Measurements from ENCODE around the gene LAT. TPM values are rescaled to one million over a fixed set of nuclear protein-coding genes. Genes with fewer than 3 reads are reported as not detected.

Gene LAT
- total and polyA plus RNA-seq, 2 of the 4 experiments (the other 2 are of a cell fraction): 0.18 to 7.4 TPM

DNA sequence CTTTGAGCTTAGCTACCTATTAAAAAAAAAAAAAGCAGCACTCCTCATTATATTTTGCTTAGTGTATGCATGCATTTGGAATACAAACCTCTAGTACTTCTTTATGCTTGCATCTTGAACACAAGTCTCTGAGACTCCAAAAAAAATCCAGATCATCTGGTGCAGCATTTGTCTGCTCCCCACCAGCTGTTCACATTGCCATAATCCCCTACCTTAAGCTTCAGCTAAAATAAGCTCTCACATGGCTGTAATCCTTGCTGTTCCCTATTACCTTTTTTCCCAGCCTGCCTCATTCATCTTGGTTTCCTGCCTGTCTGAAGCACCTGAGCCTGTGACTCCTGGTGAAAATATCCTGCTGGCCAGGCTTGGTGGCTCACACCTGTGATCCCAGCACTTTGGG, 41.6 kb upstream of the LAT start:
- in situ Hi-C loops (cut with MboI; ENCODE audit: low sequenced_read_pairs): loop anchor here (5.0 kb wide), 1 partner anchor 121 kb away; the partner anchor contains the start of gene ATXN2L
- BruUV-seq (replicated peaks): no TSS peak
- Histone ChIP-seq H3K4me1 (ENCODE audit: control insufficient read depth, insufficient read depth, low read length) (peaks cover 4% of the 10 kb centered on the region), H2BK20ac (ENCODE audit: low read depth, low read length) (no peak overlapping the region), H4K91ac (ENCODE audit: insufficient read depth, low read depth, low read length) (no peak overlapping the region), H2AK9ac (replicated peaks; ENCODE audit: low read depth, low read length, poor library complexity) (no peak overlapping the region), H2AK5ac (ENCODE audit: low read depth, low read length) (no peak overlapping the region), H3K4me3 (ENCODE audit: insufficient read depth, low read depth, low read length) (no peak overlapping the region), H3K4me2 (ENCODE audit: low read depth, low read length) (no peak overlapping the region), H2BK5ac (ENCODE audit: low read depth, low read length, poor library complexity, severe bottlenecking) (no peak overlapping the region), H4K8ac (ENCODE audit: low read depth in 2 of 2, low read length in 2 of 2) (no peak overlapping the region), H3K79me1 (ENCODE audit: low read depth in 1 of 2, low read length in 2 of 2) (no peaks in the 10 kb centered on the region; a peak in 1 of 4 replicates), H3K4ac (ENCODE audit: low read depth, low read length) (no peak overlapping the region), H3K9me3 (ENCODE audit: control insufficient read depth, insufficient read depth, low read length) (no peaks in the 10 kb centered on the region), H2BK15ac (ENCODE audit: low read depth, low read length) (no peak overlapping the region), H3K14ac (replicated peaks; ENCODE audit: low read depth, low read length) (no peak overlapping the region), H2BK120ac (ENCODE audit: low read depth, low read length) (no peak overlapping the region), H3K9me1 (ENCODE audit: insufficient read depth, low read length) (peaks cover 4% of the 10 kb centered on the region; the same call in 1 of the 2 replicates), H4K5ac (ENCODE audit: low read depth, low read length) (no peak overlapping the region), H4K20me1 (ENCODE audit: insufficient read depth, low read length) (no peaks in the 10 kb centered on the region), H3K23ac (ENCODE audit: low read depth, low read length) (no peak overlapping the region), H3K18ac (ENCODE audit: low read depth, low read length) (no peak overlapping the region), H3K56ac (ENCODE audit: extremely low read depth, insufficient read depth, low read length) (no peak overlapping the region), H3K9ac (ENCODE audit: low read depth, low read length) (no peak overlapping the region), H2AFZ (replicated peaks; ENCODE audit: low read length, poor library complexity) (no peak overlapping the region), H3K27me3 (ENCODE audit: control insufficient read depth, insufficient read depth, low read length) (no peaks in the 10 kb centered on the region), H3K36me3 (ENCODE audit: control insufficient read depth, insufficient read depth, low read length) (no peaks in the 10 kb centered on the region), H3K27ac (ENCODE audit: insufficient read depth, low read length) (no peak overlapping the region)
- intact Hi-C loops (cut with micrococcal nuclease): no loop called here
- no peak for TF ChIP-seq NFE2L2 (IDR thresholded peaks at IDR 0.05; ENCODE audit: low read depth, low read length)
- TF ChIP-seq BHLHE40 (IDR thresholded peaks at IDR 0.05; ENCODE audit: low read depth, low read length): no peak
- TF ChIP-seq FOS (IDR thresholded peaks at IDR 0.05; ENCODE audit: low read depth, low read length): no peak
- TF ChIP-seq, protein P1, sequence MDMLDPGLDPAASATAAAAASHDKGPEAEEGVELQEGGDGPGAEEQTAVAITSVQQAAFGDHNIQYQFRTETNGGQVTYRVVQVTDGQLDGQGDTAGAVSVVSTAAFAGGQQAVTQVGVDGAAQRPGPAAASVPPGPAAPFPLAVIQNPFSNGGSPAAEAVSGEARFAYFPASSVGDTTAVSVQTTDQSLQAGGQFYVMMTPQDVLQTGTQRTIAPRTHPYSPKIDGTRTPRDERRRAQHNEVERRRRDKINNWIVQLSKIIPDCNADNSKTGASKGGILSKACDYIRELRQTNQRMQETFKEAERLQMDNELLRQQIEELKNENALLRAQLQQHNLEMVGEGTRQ (IDR thresholded peaks at IDR 0.05; ENCODE audit: low read depth, low read length): no peak
- TF ChIP-seq MAZ (IDR thresholded peaks at IDR 0.05; ENCODE audit: borderline replicate concordance, low read depth, low read length): no peak
- TF ChIP-seq MAFK (IDR thresholded peaks at IDR 0.05; ENCODE audit: low read depth, low read length): no peak
- no peak for TF ChIP-seq RCOR1 (IDR thresholded peaks at IDR 0.05; ENCODE audit: insufficient replicate concordance, low read length)
- DNase-seq (no peak), ATAC-seq (ENCODE audit: low read depth) (no peak)
- CTCF ChIA-PET: no interaction called here
- dilution Hi-C loops (cut with HindIII; ENCODE audit: low sequenced_read_pairs, unreplicated experiment): no loop called here
- POLR2A ChIA-PET (ENCODE audit: unreplicated experiment): interaction anchor here (0.5 to 0.6 kb wide), 2 partner anchors 17 to 25 kb away, joined by 4 to 9 read pairs; no protein-coding TSS in a partner anchor
